ENCODE data around the gene UGT1A6. TPM values are rescaled to one million over a fixed set of nuclear protein-coding genes. Genes with fewer than 3 reads are reported as not detected.

UGT1A6 gene
- total and polyA plus RNA-seq, 2 of the 13 experiments (the other 11 are each of a cell fraction or from before 2014, with no cell fraction given): 0.25 TPM; not detected in 1

GRCh38 chr2:233688341-233688740 lies 4.3 kb upstream of the UGT1A6 start (continued):
- TF ChIP-seq HDAC1 (CRISPR knock-in tag; IDR thresholded peaks at IDR 0.05) (no peak), ZBED4 (CRISPR knock-in tag; IDR thresholded peaks at IDR 0.05; ENCODE audit: borderline replicate concordance) (no peak), GATAD2A (CRISPR knock-in tag; IDR thresholded peaks at IDR 0.05) (peak; percentile 17; the same call in 1 of the 2 replicates), ZNF644 (CRISPR knock-in tag; IDR thresholded peaks at IDR 0.05; ENCODE audit: low read depth) (0 out of 2 replicates have a peak, but pooled peaks have one; percentile 7), ZNF639 (CRISPR knock-in tag; conservative IDR thresholded peaks at IDR 0.05) (no peak)
- TF ChIP-seq, protein P1, sequence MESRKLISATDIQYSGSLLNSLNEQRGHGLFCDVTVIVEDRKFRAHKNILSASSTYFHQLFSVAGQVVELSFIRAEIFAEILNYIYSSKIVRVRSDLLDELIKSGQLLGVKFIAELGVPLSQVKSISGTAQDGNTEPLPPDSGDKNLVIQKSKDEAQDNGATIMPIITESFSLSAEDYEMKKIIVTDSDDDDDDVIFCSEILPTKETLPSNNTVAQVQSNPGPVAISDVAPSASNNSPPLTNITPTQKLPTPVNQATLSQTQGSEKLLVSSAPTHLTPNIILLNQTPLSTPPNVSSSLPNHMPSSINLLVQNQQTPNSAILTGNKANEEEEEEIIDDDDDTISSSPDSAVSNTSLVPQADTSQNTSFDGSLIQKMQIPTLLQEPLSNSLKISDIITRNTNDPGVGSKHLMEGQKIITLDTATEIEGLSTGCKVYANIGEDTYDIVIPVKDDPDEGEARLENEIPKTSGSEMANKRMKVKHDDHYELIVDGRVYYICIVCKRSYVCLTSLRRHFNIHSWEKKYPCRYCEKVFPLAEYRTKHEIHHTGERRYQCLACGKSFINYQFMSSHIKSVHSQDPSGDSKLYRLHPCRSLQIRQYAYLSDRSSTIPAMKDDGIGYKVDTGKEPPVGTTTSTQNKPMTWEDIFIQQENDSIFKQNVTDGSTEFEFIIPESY (CRISPR knock-in tag; IDR thresholded peaks at IDR 0.05): peak; percentile 95

DNA sequence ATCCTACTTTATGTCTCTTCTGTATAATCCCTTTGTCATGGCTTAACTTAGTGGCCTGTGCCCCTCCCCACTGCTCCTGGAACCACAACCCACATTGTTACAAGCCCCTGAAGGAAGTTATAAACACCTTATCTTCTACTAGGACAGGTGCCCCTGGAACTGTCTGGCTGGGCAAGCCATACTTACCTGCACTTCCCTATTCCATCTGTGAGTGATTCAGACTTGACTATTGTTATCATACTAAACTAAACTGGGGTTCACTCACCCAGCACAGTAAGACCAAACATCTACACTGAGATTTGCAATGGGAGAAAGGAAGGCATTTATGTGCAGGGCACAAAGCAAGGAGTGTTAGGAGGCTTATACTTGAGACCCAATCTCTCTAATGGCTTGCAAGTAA lies 3.7 kb upstream of the UGT1A6 start:
- no peak for DNase-seq (ENCODE audit: low spot score)
- H3K27me3 ChIP-seq (ENCODE audit: control insufficient read depth in 1 of 2, insufficient read depth in 2 of 2, low read length in 2 of 2): no peaks in the 10 kb centered on the region
- peaks cover 5% of the 10 kb centered on the region for H3K4me1 ChIP-seq (ENCODE audit: insufficient read depth, low read length)
- POLR2A ChIA-PET: no interaction called here
- no peaks in the 10 kb centered on the region for H3K9me3 ChIP-seq (ENCODE audit: low read length)
- H3K4me2 ChIP-seq (ENCODE audit: low read depth, low read length): no peak overlapping the region
- CTCF ChIA-PET (ENCODE audit: low intra/inter-chr PET ratio, low total read pairs): no interaction called here
- intact Hi-C loops (cut with micrococcal nuclease; ENCODE audit: unreplicated experiment): no loop called here
- no peaks in the 10 kb centered on the region for H3K36me3 ChIP-seq (replicated peaks in 1 of 2; ENCODE audit: control insufficient read depth in 1 of 2, insufficient read depth in 2 of 2, low read length in 2 of 2)
- H4K20me1 ChIP-seq (ENCODE audit: insufficient read depth, low read length): no peaks in the 10 kb centered on the region
- no peak overlapping the region for H3K4me3 ChIP-seq (replicated peaks in 1 of 3; ENCODE audit: insufficient read depth in 1 of 3, low read depth in 2 of 3, low read length in 3 of 3)
- H3K9ac ChIP-seq (ENCODE audit: insufficient read depth, low read depth, low read length): no peak overlapping the region
- in situ Hi-C loops (cut with HindIII; ENCODE audit: extremely low pct_ligation_motif_present, low pct_unique_long_range_greater_than_20kb): no loop called here
- no peak overlapping the region for H3K27ac ChIP-seq (ENCODE audit: extremely low read length, insufficient read depth, low read length)
- no peak for ATAC-seq
- FAIRE-seq: no peak
- no peaks in the 10 kb centered on the region for H3K79me2 ChIP-seq (ENCODE audit: insufficient read depth, low read length)
- H2AFZ ChIP-seq (ENCODE audit: low read length): no peak overlapping the region
- BruUV-seq (replicated peaks): no TSS peak
- TF ChIP-seq ZMYM2 (CRISPR knock-in tag; IDR thresholded peaks at IDR 0.05): no peak
- no peak for TF ChIP-seq ZNF34 (CRISPR knock-in tag; IDR thresholded peaks at IDR 0.05; ENCODE audit: borderline replicate concordance)
- TF ChIP-seq ZFY (CRISPR knock-in tag; IDR thresholded peaks at IDR 0.05): no peak
- no peak for TF ChIP-seq ZFX (CRISPR knock-in tag; IDR thresholded peaks at IDR 0.05; ENCODE audit: low read depth)
- no peak for TF ChIP-seq ZNF678 (CRISPR knock-in tag; IDR thresholded peaks at IDR 0.05)
- TF ChIP-seq SAFB2 (CRISPR knock-in tag; IDR thresholded peaks at IDR 0.05; ENCODE audit: borderline replicate concordance, low read depth): no peak
- TF ChIP-seq, protein P2, sequence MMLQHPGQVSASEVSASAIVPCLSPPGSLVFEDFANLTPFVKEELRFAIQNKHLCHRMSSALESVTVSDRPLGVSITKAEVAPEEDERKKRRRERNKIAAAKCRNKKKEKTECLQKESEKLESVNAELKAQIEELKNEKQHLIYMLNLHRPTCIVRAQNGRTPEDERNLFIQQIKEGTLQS (CRISPR knock-in tag; IDR thresholded peaks at IDR 0.05): no peak
- no peak for TF ChIP-seq POLR2AphosphoS5 (IDR thresholded peaks at IDR 0.05; ENCODE audit: low read depth, low read length)
- no peak for TF ChIP-seq ATF5 (CRISPR knock-in tag; IDR thresholded peaks at IDR 0.05; ENCODE audit: low read depth)
- no peak for TF ChIP-seq CENPT (CRISPR knock-in tag; IDR thresholded peaks at IDR 0.05; ENCODE audit: low read depth)
- TF ChIP-seq, protein P3, sequence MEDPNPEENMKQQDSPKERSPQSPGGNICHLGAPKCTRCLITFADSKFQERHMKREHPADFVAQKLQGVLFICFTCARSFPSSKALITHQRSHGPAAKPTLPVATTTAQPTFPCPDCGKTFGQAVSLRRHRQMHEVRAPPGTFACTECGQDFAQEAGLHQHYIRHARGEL (CRISPR knock-in tag; IDR thresholded peaks at IDR 0.05): no peak

Measured in HepG2 (cell line).